GM12878 (cell line): ENCODE measurements around the gene UBE3B. TPM values are rescaled to one million over a fixed set of nuclear protein-coding genes. Genes with fewer than 3 reads are reported as not detected.

Experiments used
- ATAC-seq: fragments of 200-7000 bp; cut with Tn5 transposase; 3 replicates; pipeline ENCODE4 v1.9.1; 2020; ENCODE audit warnings: mild to moderate bottlenecking, moderate library complexity
- BruUV-seq: library from RNA; stranded (reverse); fragments of 400-500 nt; replicated peaks from 2 replicates; lab custom pipeline; 2021; lab: Mats Ljungman, UMichigan
- CTCF ChIA-PET: fragments of 300-600 bp; sonication (Branson Sonifier 250); formaldehyde crosslinking; extraction: SDS; loops from one replicate; lab custom pipeline; 2021; ENCODE audit warnings: inconsistent platforms; lab: Yijun Ruan, JAX
- POLR2A ChIA-PET: fragments of 350-600 bp; formaldehyde crosslinking; extraction: SDS; loops from one replicate; lab custom pipeline; 2021; ENCODE audit warnings: inconsistent platforms; lab: Charles Lee
- RAD21 ChIA-PET: fragments of 300-600 bp; sonication (Branson Sonifier 250); formaldehyde crosslinking; loops from one replicate; lab custom pipeline; 2023; ENCODE audit warnings: antibody characterized with exemption; ENCODE audit not compliant: unreplicated experiment; lab: Charles Lee
- SMC1A ChIA-PET: fragments of 300-600 bp; sonication (Branson Sonifier 250); formaldehyde crosslinking; loops from one replicate; lab custom pipeline; 2023; ENCODE audit not compliant: unreplicated experiment, uncharacterized antibody; lab: Charles Lee
- DNase-seq: peaks from one replicate; pipeline ENCODE4 v3.0.0-alpha.2; 2011; ENCODE audit warnings: low read depth, low spot score
- FAIRE-seq: peaks from 3 replicates; lab custom pipeline; 2011; peaks lifted over from hg19 to GRCh38; lab: Jason Lieb, UNC
- H2AFZ ChIP-seq: 2 replicates; pipeline ENCODE4 v1.6.0; 2011; ENCODE audit warnings: low read depth, low read length, control low read depth; ENCODE audit not compliant: control insufficient read depth
- H3K27ac ChIP-seq: 2 replicates; pipeline ENCODE4 v1.5.1; 2011; ENCODE audit warnings: control low read depth; ENCODE audit not compliant: control insufficient read depth, insufficient read depth
- H3K27me3 ChIP-seq, 2 experiments: replicated peaks in 1 of 2; 2 replicates each; pipeline versions ENCODE4 v1.6.0 to v1.6.1; 2011; ENCODE audit warnings: low read length in 1 of 2; ENCODE audit not compliant: control insufficient read depth in 2 of 2, insufficient read depth in 2 of 2
- H3K36me3 ChIP-seq, 2 experiments: 2 replicates each; pipeline ENCODE4 v1.5.1; 2011; ENCODE audit warnings: low read length in 1 of 2; ENCODE audit not compliant: control insufficient read depth in 2 of 2, insufficient read depth in 2 of 2
- H3K4me1 ChIP-seq: 2 replicates; pipeline ENCODE4 v1.6.1; 2011; ENCODE audit warnings: mild to moderate bottlenecking, low read length, moderate library complexity, mixed read lengths; ENCODE audit not compliant: control insufficient read depth, insufficient read depth
- H3K4me2 ChIP-seq: 2 replicates; pipeline ENCODE4 v1.6.0; 2011; ENCODE audit warnings: control low read depth; ENCODE audit not compliant: control insufficient read depth, insufficient read depth
- H3K4me3 ChIP-seq: fragments of 200-600 bp; sonication (generic); 2 replicates; pipeline ENCODE4 v1.5.1; 2016
- H3K79me2 ChIP-seq: 2 replicates; pipeline ENCODE4 v1.6.0; 2011; ENCODE audit warnings: low read length; ENCODE audit not compliant: control insufficient read depth, insufficient read depth
- H3K9ac ChIP-seq: 2 replicates; pipeline ENCODE4 v1.8.0; 2011; ENCODE audit warnings: low read length, control low read depth, mixed read lengths; ENCODE audit not compliant: control insufficient read depth, insufficient read depth
- H3K9me3 ChIP-seq: replicated peaks from 3 replicates; pipeline ENCODE4 v1.5.1; 2011; ENCODE audit warnings: mild to moderate bottlenecking, low read length; ENCODE audit not compliant: control insufficient read depth, insufficient read depth
- H4K20me1 ChIP-seq: 2 replicates; pipeline ENCODE4 v1.6.0; 2011; ENCODE audit not compliant: control insufficient read depth, insufficient read depth
- BCL11A ChIP-seq: IDR thresholded peaks from 2 replicates; pipeline ENCODE4 v1.6.1; 2011; ENCODE audit warnings: low read depth, low read length
- CUX1 ChIP-seq: IDR thresholded peaks from 2 replicates; pipeline ENCODE4 v1.6.1; 2012; ENCODE audit warnings: improper control_type of control experiment, low read depth, low read length; ENCODE audit not compliant: insufficient replicate concordance
- ESRRA ChIP-seq: IDR thresholded peaks from 2 replicates; pipeline ENCODE4 v1.6.1; 2012; ENCODE audit warnings: mild to moderate bottlenecking, low read length, improper control_type of control experiment
- FOXM1 ChIP-seq: IDR thresholded peaks from 2 replicates; pipeline ENCODE4 v1.6.1; 2012; ENCODE audit warnings: low read depth, mild to moderate bottlenecking, inconsistent platforms, low read length, moderate library complexity
- GATAD2B ChIP-seq: fragments of 450-650 bp; conservative IDR thresholded peaks from 2 replicates; pipeline ENCODE4 v1.6.1; 2017; ENCODE audit warnings: low read depth, mild to moderate bottlenecking, moderate library complexity
- HCFC1 ChIP-seq: fragments of 150-350 bp; IDR thresholded peaks from 2 replicates; pipeline ENCODE4 v1.6.1; 2014; ENCODE audit warnings: low read length
- KLF5 ChIP-seq: fragments of 450-650 bp; IDR thresholded peaks from 2 replicates; pipeline ENCODE4 v1.6.1; 2014; ENCODE audit warnings: mild to moderate bottlenecking; ENCODE audit not compliant: partially characterized antibody
- MAX ChIP-seq: IDR thresholded peaks from 2 replicates; pipeline ENCODE4 v1.6.1; 2012; ENCODE audit warnings: low read depth, low read length, improper control_type of control experiment
- NRF1 ChIP-seq: conservative IDR thresholded peaks from 2 replicates; pipeline ENCODE4 v1.6.1; 2011; ENCODE audit warnings: mild to moderate bottlenecking, low read depth, low read length, improper control_type of control experiment
- PBX3 ChIP-seq: IDR thresholded peaks from 2 replicates; pipeline ENCODE4 v1.6.1; 2011; ENCODE audit warnings: mild to moderate bottlenecking, low read depth, low read length, moderate library complexity; ENCODE audit not compliant: insufficient replicate concordance
- RB1 ChIP-seq: fragments of 450-650 bp; formaldehyde crosslinking; IDR thresholded peaks from 2 replicates; pipeline ENCODE4 v1.6.1; 2017; ENCODE audit warnings: mild to moderate bottlenecking, borderline replicate concordance
- RCOR1 ChIP-seq: conservative IDR thresholded peaks from 2 replicates; pipeline ENCODE4 v1.6.1; 2012; ENCODE audit warnings: low read depth, low read length, improper control_type of control experiment
- RUNX3 ChIP-seq: IDR thresholded peaks from 2 replicates; pipeline ENCODE4 v1.6.1; 2012; ENCODE audit warnings: low read length, inconsistent platforms
- SMAD5 ChIP-seq: IDR thresholded peaks from 2 replicates; pipeline ENCODE4 v1.6.1; 2016; ENCODE audit warnings: antibody characterized with exemption, low read depth
- STAT1 ChIP-seq: fragments of 450-650 bp; conservative IDR thresholded peaks from 2 replicates; pipeline ENCODE4 v1.6.1; 2014; ENCODE audit warnings: antibody characterized with exemption, mild to moderate bottlenecking
- USF2 ChIP-seq: IDR thresholded peaks from 2 replicates; pipeline ENCODE4 v1.6.1; 2011; ENCODE audit warnings: low read depth, low read length, improper control_type of control experiment, borderline replicate concordance
- ZNF24 ChIP-seq: fragments of 450-650 bp; IDR thresholded peaks from 2 replicates; pipeline ENCODE4 v1.6.1; 2017; ENCODE audit warnings: antibody characterized with exemption, mild to moderate bottlenecking
- ZNF384 ChIP-seq: IDR thresholded peaks from 2 replicates; pipeline ENCODE4 v1.6.1; 2012; ENCODE audit warnings: low read depth, mild to moderate bottlenecking, low read length, improper control_type of control experiment, borderline replicate concordance
- WGBS: methylation state at CpG from one replicate; pipeline ENCODE4 v1.1.6; 2016; ENCODE audit warnings: low lambda C conversion rate; ENCODE audit not compliant: insufficient replicate concordance, insufficient coverage; ENCODE audit errors: missing lambda C conversion rate; 5-methylcytosine and 5-hydroxymethylcytosine counted together
- in situ Hi-C: fragments of 300-500 bp; cut with MboI; formaldehyde crosslinking; loops from 9 replicates; pipeline ENCODE4 v1.14.3; 2018; ENCODE audit warnings: mixed read lengths
- intact Hi-C: fragments of 100-400 bp; cut with micrococcal nuclease; formaldehyde crosslinking; loops from one replicate; pipeline ENCODE4 v1.14.2; 2022; ENCODE audit not compliant: unreplicated experiment
- polyA plus RNA-seq, 11 experiments: library from polyadenylated mRNA; depleted of rRNA in 4 of 11; unstranded in 6 of 11; stranded (reverse) in 5 of 11; fragments of >200 nt; fragmentation: Nextera tagmentation in 4 of 11; fragmentation: Illumina TruSeq in 1 of 11; extraction: Ambion mirVana in 4 of 11; extraction: Trizol in 1 of 11; gene quantifications; 1 replicate in 1 of 11; 2 replicates in 10 of 11; pipeline versions ENCODE4 v1.2.1 to v1.2.3, GENCODE V29; 2011 to 2016; ENCODE audit warnings: inconsistent platforms in 2 of 11, missing spikeins in 2 of 11, low read depth in 1 of 11
- total RNA-seq, 4 experiments: library from RNA; depleted of rRNA in 3 of 4; stranded (reverse); fragments of >200 nt in 3 of 4; fragmentation: Illumina TruSeq in 1 of 4; extraction: Trizol in 1 of 4; gene quantifications; 2 replicates each; pipeline versions ENCODE4 v1.2.1 to v1.2.3, GENCODE V29; 2013 to 2021

Gene UBE3B
- total and polyA plus RNA-seq, 10 of the 15 experiments (the other 5 are each of a cell fraction or from before 2014, with no cell fraction given), result 7.4 to 25.3 (median 17.1) TPM

GRCh38 chr12:109559200-109559505, 81.7 kb downstream of the UBE3B start:
- SMC1A ChIA-PET, result interaction anchor here (1.1 kb wide), 1 partner anchor 15 kb away, joined by 3 read pairs; the partner anchor contains the start of genes MMAB and MVK
- POLR2A ChIA-PET, result no interaction called here
- no peak for FAIRE-seq
- Histone ChIP-seq H3K9ac (no peak overlapping the region), H2AFZ (no peak overlapping the region), H4K20me1 (no peaks in the 10 kb centered on the region), H3K36me3 (peaks cover 0 to 1% of the 10 kb centered on the region in 2 experiments; a peak in 1 of 4 replicates), H3K4me1 (no peaks in the 10 kb centered on the region), H3K4me2 (no peak overlapping the region), H3K27me3 (no peaks in the 10 kb centered on the region), H3K9me3 (peaks cover 11% of the 10 kb centered on the region; the same call in 2 of the 3 replicates), H3K79me2 (no peaks in the 10 kb centered on the region), H3K4me3 (no peak overlapping the region), H3K27ac (no peak overlapping the region)
- 91% methylated on average over 6 of the region's 6 CpGs for WGBS
- in situ Hi-C loops (no loop called here), intact Hi-C loops (no loop called here)
- no peak for ATAC-seq
- no peak for DNase-seq
- CTCF ChIA-PET, result no interaction called here
- BruUV-seq, result no TSS peak
- RAD21 ChIA-PET, result no interaction called here
- TF ChIP-seq STAT1, result no peak
- no peak for TF ChIP-seq ZNF384
- no peak for TF ChIP-seq ZNF24
- no peak for TF ChIP-seq NRF1
- no peak for TF ChIP-seq KLF5
- TF ChIP-seq CUX1, result no peak
- no peak for TF ChIP-seq HCFC1
- TF ChIP-seq SMAD5, result no peak
- TF ChIP-seq RCOR1, result no peak
- TF ChIP-seq ESRRA, result no peak
- TF ChIP-seq RUNX3, result no peak
- TF ChIP-seq GATAD2B, result no peak
- TF ChIP-seq PBX3, result no peak
- no peak for TF ChIP-seq USF2
- TF ChIP-seq FOXM1, result no peak
- no peak for TF ChIP-seq BCL11A
- TF ChIP-seq MAX, result no peak
- TF ChIP-seq RB1, result no peak
